Progenitor cell of endocrine pancreas (in vitro differentiated cells): ENCODE results near the gene CRYZ. TPM values are rescaled to one million over a fixed set of nuclear protein-coding genes. Genes with fewer than 3 reads are reported as not detected.

Experiments used
- DNase-seq: peaks from one replicate; pipeline ENCODE4 v3.0.0; 2021; ENCODE audit warnings: low spot score; ENCODE audit not compliant: unreplicated experiment
- H3K27ac Mint-ChIP-seq: 2 replicates; pipeline ENCODE4 v1.8.0; 2021; ENCODE audit warnings: mild to moderate bottlenecking, moderate library complexity, mixed read lengths
- H3K27me3 Mint-ChIP-seq: 2 replicates; pipeline ENCODE4 v1.8.0; 2021; ENCODE audit warnings: mixed read lengths
- H3K36me3 Mint-ChIP-seq: 2 replicates; pipeline ENCODE4 v1.8.0; 2022; ENCODE audit warnings: mixed read lengths; ENCODE audit not compliant: insufficient read depth
- H3K4me1 Mint-ChIP-seq: 2 replicates; pipeline ENCODE4 v1.8.0; 2021; ENCODE audit warnings: low read depth, mixed read lengths
- H3K4me3 Mint-ChIP-seq: 2 replicates; pipeline ENCODE4 v1.8.0; 2021; ENCODE audit warnings: low read depth, mild to moderate bottlenecking, moderate library complexity, mixed read lengths
- H3K9me3 Mint-ChIP-seq: 2 replicates; pipeline ENCODE4 v1.8.0; 2021; ENCODE audit warnings: low read depth, mixed read lengths
- total RNA-seq: library from RNA; stranded (reverse); gene quantifications from 2 replicates; pipeline ENCODE4 v1.2.1, GENCODE V29; 2021
- TF ChIP-seq, protein P1 (sequence below): fragments of 200-600 bp; sonication (generic); IDR thresholded peaks from one replicate; pipeline ENCODE4 v1.5.0; 2021; ENCODE audit warnings: antibody characterized with exemption, mild to moderate bottlenecking; ENCODE audit not compliant: unreplicated experiment

Gene CRYZ
- total RNA-seq, 1 donor from 2014 or later = 32.5 TPM

DNA sequence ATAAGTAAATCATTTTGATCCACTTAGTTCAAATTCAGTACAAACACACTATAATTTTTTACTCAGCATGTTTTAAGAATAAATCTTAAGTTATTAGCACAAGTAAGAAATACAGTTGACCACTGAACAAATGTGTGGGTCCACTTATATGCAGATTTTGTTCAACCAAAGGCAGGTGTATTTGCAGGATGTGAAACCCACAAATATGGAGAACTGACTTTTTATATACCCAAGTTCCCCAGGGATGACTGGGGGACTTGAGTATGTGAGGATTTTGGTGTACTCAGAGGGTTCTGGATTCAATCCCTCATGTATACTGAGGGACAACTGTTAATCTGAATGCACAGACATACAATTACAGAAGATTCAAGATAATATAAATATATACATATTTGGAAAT, 33.5 kb downstream of the CRYZ start:
- H3K4me3 Mint-ChIP-seq = no peak overlapping the region
- H3K27me3 Mint-ChIP-seq = no peaks in the 10 kb centered on the region
- no peak overlapping the region for H3K27ac Mint-ChIP-seq
- no peak for DNase-seq
- H3K36me3 Mint-ChIP-seq = peaks cover 7% of the 10 kb centered on the region
- TF ChIP-seq, protein P1, sequence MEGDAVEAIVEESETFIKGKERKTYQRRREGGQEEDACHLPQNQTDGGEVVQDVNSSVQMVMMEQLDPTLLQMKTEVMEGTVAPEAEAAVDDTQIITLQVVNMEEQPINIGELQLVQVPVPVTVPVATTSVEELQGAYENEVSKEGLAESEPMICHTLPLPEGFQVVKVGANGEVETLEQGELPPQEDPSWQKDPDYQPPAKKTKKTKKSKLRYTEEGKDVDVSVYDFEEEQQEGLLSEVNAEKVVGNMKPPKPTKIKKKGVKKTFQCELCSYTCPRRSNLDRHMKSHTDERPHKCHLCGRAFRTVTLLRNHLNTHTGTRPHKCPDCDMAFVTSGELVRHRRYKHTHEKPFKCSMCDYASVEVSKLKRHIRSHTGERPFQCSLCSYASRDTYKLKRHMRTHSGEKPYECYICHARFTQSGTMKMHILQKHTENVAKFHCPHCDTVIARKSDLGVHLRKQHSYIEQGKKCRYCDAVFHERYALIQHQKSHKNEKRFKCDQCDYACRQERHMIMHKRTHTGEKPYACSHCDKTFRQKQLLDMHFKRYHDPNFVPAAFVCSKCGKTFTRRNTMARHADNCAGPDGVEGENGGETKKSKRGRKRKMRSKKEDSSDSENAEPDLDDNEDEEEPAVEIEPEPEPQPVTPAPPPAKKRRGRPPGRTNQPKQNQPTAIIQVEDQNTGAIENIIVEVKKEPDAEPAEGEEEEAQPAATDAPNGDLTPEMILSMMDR = no peak
- H3K9me3 Mint-ChIP-seq = no peaks in the 10 kb centered on the region
- no peaks in the 10 kb centered on the region for H3K4me1 Mint-ChIP-seq

DNA sequence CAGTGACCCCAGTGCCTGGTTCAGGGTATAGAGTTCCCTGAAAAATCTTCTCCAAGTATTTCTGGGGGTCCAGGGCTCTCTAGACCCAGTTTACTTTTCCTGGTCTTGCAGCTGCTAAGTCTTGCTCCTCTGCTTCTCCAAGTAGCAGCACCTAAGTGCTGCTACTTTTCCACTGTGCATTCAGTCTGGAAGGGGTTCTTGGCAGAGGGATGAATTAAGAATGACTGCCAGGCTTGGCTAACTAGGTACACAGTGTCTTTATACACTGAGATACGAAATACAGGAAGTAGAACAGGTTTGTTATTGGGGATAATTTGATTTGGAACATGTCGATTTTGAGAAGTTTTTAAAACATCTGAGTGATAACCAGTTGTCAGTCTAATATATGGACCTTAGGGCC, 35.0 kb downstream of the CRYZ start:
- Mint-ChIP-seq H3K4me1 (no peaks in the 10 kb centered on the region), H3K36me3 (no peaks in the 10 kb centered on the region), H3K27me3 (no peaks in the 10 kb centered on the region), H3K4me3 (no peak overlapping the region), H3K9me3 (no peaks in the 10 kb centered on the region), H3K27ac (no peak overlapping the region)
- no peak for DNase-seq
- TF ChIP-seq, protein P1 = no peak

DNA sequence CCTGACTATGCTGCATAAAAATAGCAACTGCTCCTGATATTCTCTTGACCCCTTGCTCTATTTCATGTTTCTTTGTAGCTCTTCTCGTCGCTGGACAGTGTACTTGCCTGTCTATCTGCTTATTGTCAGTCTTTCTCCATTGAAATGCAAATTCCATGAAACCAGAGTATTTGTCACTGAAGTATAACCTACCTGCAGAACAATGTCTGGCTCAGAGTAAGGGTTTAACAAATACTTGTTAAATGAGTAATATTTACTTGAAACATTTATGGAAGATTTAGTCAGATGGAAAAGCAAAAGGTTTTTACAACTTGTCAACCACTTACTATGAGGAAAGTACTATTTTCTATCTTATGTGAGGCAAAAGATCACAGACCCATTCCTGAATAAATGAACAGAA, 39.4 kb downstream of the CRYZ start:
- TF ChIP-seq, protein P1 = no peak
- Mint-ChIP-seq H3K27ac (no peak overlapping the region), H3K4me1 (peaks cover 13% of the 10 kb centered on the region), H3K36me3 (no peaks in the 10 kb centered on the region), H3K9me3 (no peaks in the 10 kb centered on the region), H3K27me3 (no peaks in the 10 kb centered on the region), H3K4me3 (no peak overlapping the region)
- no peak for DNase-seq

DNA sequence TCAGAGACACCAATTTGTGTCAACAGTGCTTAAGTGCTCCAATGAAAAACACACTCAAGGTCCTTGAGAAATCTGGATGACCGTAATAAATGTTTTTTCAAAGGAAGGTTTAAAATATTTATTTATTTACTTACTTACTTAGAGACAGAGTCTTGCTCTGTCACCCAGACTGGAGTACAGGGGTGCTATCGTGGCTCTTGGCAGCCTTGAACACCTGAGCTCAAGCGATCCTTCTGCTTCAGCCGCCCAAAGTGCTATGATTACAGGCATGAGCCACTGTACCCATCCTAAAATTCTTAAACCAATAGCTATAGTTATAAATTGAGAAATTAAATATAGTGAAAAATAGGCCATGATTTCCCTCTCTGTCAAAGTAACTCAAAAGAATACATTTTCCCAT, 41.9 kb downstream of the CRYZ start:
- Mint-ChIP-seq H3K4me1 (peaks cover 13% of the 10 kb centered on the region), H3K4me3 (no peak overlapping the region), H3K27ac (no peak overlapping the region), H3K9me3 (no peaks in the 10 kb centered on the region), H3K27me3 (no peaks in the 10 kb centered on the region), H3K36me3 (no peaks in the 10 kb centered on the region)
- TF ChIP-seq, protein P1 = no peak
- DNase-seq = no peak

DNA sequence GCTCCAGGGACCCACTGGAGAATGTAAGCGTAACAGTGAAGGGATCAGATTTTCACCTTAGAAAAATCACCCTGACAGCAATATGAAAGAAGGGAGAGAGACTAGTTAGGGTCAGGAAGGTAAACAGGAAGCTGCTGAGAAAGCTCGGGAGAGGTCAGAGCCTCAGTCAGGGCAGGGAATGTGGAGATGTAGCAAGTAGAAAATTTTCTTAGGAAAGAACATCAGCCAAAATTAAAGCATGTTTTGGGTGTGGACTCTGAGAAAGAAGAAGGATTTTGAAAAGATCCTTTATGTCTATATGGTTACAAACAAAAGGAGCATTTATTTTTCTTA, 42.5 kb downstream of the CRYZ start:
- Mint-ChIP-seq H3K27me3 (no peaks in the 10 kb centered on the region), H3K9me3 (no peaks in the 10 kb centered on the region), H3K4me1 (peaks cover 13% of the 10 kb centered on the region), H3K27ac (peak overlapping the region; percentile 82), H3K36me3 (no peaks in the 10 kb centered on the region), H3K4me3 (peak overlapping the region; percentile 5)
- TF ChIP-seq, protein P1 = no peak
- DNase-seq = no peak
